SK-N-SH (cell line): ENCODE measurements around the gene KLHL21. TPM values are rescaled to one million over a fixed set of nuclear protein-coding genes. Genes with fewer than 3 reads are reported as not detected.

Experiments
- CTCF ChIA-PET: fragments of 300-600, 350-600 bp; formaldehyde crosslinking; extraction: SDS; loops from one replicate; lab custom pipeline; 2021; lab: Yijun Ruan, JAX
- POLR2A ChIA-PET: fragments of 350-600 bp; sonication (Branson Sonifier 250); formaldehyde crosslinking; extraction: SDS; loops from one replicate; lab custom pipeline; 2020; ENCODE audit warnings: antibody characterized with exemption, inconsistent platforms; lab: Yijun Ruan, JAX
- DNase-seq: peaks from one replicate; pipeline ENCODE4 v3.0.0; 2012
- H2AFZ ChIP-seq: fragments of 200-600 bp; sonication (generic); 2 replicates; pipeline ENCODE4 v1.8.1; 2016; ENCODE audit warnings: antibody characterized with exemption, mild to moderate bottlenecking, low read depth
- H3F3A ChIP-seq: fragments of 200-600 bp; sonication (generic); replicated peaks from 2 replicates; pipeline ENCODE3; 2016; ENCODE audit warnings: antibody characterized with exemption, mild to moderate bottlenecking; ENCODE audit not compliant: insufficient read depth
- H3K27ac ChIP-seq, 2 experiments: fragments of 200-500 bp in 1 of 2; fragments of 200-600 bp in 1 of 2; sonication (Bioruptor generic) in 1 of 2; sonication (generic), shearing (Covaris generic) in 1 of 2; 2 replicates each; pipeline versions ENCODE4 v1.5.1 to v1.6.1; 2014 to 2016; ENCODE audit warnings: low read depth in 2 of 2, inconsistent platforms in 1 of 2, low read length in 1 of 2, mild to moderate bottlenecking in 1 of 2, mixed read lengths in 1 of 2
- H3K27me3 ChIP-seq: fragments of 200-600 bp; sonication (generic), shearing (Covaris generic); 2 replicates; pipeline ENCODE4 v1.6.1; 2016; ENCODE audit warnings: mixed run types; ENCODE audit not compliant: insufficient read depth
- H3K36me3 ChIP-seq, 2 experiments: fragments of 200-500 bp in 1 of 2; fragments of 200-600 bp in 1 of 2; sonication (Bioruptor generic) in 1 of 2; sonication (generic) in 1 of 2; replicated peaks in 1 of 2; 2 replicates each; pipeline versions ENCODE3 to v1.5.1; 2014 to 2016; ENCODE audit warnings: low read length in 1 of 2, mild to moderate bottlenecking in 1 of 2; ENCODE audit not compliant: insufficient read depth in 2 of 2, control insufficient read depth in 1 of 2
- H3K4me1 ChIP-seq, 2 experiments: fragments of 200-500 bp in 1 of 2; fragments of 200-600 bp in 1 of 2; sonication (Bioruptor generic) in 1 of 2; sonication (generic), shearing (Covaris generic) in 1 of 2; 2 replicates each; pipeline versions ENCODE4 v1.5.1 to v1.6.1; 2014 to 2016; ENCODE audit warnings: low read depth in 1 of 2, low read length in 1 of 2, mixed run types in 1 of 2; ENCODE audit not compliant: insufficient read depth in 2 of 2, control insufficient read depth in 1 of 2
- H3K4me2 ChIP-seq: fragments of 200-600 bp; sonication (generic), shearing (Covaris generic); 2 replicates; pipeline ENCODE4 v1.6.1; 2017; ENCODE audit warnings: mixed run types
- H3K4me3 ChIP-seq, 2 experiments: fragments of 200-500 bp in 1 of 2; fragments of 200-600 bp in 1 of 2; sonication (Bioruptor generic) in 1 of 2; sonication (generic), shearing (Covaris generic) in 1 of 2; 2 replicates each; pipeline versions ENCODE4 v1.5.1 to v1.8.1; 2014 to 2016; ENCODE audit warnings: low read depth in 2 of 2, inconsistent platforms in 1 of 2, low read length in 1 of 2, mild to moderate bottlenecking in 1 of 2, mixed read lengths in 1 of 2, moderate library complexity in 1 of 2
- H3K79me2 ChIP-seq: fragments of 200-600 bp; sonication (generic); 2 replicates; pipeline ENCODE4 v1.8.1; 2017; ENCODE audit warnings: mild to moderate bottlenecking; ENCODE audit not compliant: insufficient read depth
- H3K9ac ChIP-seq: fragments of 200-600 bp; sonication (generic); 2 replicates; pipeline ENCODE4 v1.6.1; 2017; ENCODE audit warnings: mixed run types
- H3K9me2 ChIP-seq: fragments of 200-600 bp; sonication (generic); 2 replicates; pipeline ENCODE4 v1.6.1; 2017; ENCODE audit warnings: mixed run types
- H3K9me3 ChIP-seq: fragments of 200-600 bp; sonication (generic); 2 replicates; pipeline ENCODE4 v1.6.1; 2017; ENCODE audit warnings: mixed run types, mild to moderate bottlenecking, moderate library complexity
- H4K20me1 ChIP-seq: fragments of 200-600 bp; sonication (generic); 2 replicates; pipeline ENCODE4 v1.6.1; 2017; ENCODE audit warnings: mild to moderate bottlenecking, mixed run types; ENCODE audit not compliant: insufficient read depth
- ELF1 ChIP-seq: IDR thresholded peaks from 2 replicates; pipeline ENCODE4 v1.4.0; 2012
- EZH2phosphoT487 ChIP-seq: fragments of 200-600 bp; sonication (generic); IDR thresholded peaks from 2 replicates; pipeline ENCODE4 v1.6.1; 2017; ENCODE audit warnings: low read depth, mixed run types, mild to moderate bottlenecking, antibody characterized with exemption, moderate library complexity, borderline replicate concordance
- FOSL2 ChIP-seq: IDR thresholded peaks from 2 replicates; pipeline ENCODE4 v1.4.0; 2012; ENCODE audit warnings: low read depth, mild to moderate bottlenecking, moderate library complexity, borderline replicate concordance
- FOXJ3 ChIP-seq: sonication (generic); formaldehyde crosslinking; IDR thresholded peaks from 2 replicates; pipeline ENCODE4 v1.5.1; 2020; ENCODE audit warnings: mild to moderate bottlenecking, missing genetic modification reagents
- GABPA ChIP-seq: IDR thresholded peaks from 2 replicates; pipeline ENCODE4 v1.4.0; 2012; ENCODE audit warnings: low read depth, mild to moderate bottlenecking
- JUND ChIP-seq: IDR thresholded peaks from 2 replicates; pipeline ENCODE4 v1.4.0; 2012
- MAX ChIP-seq: IDR thresholded peaks from 2 replicates; pipeline ENCODE4 v1.4.0; 2012; ENCODE audit warnings: low read depth
- NFIC ChIP-seq: IDR thresholded peaks from 2 replicates; pipeline ENCODE4 v1.4.0; 2012; ENCODE audit warnings: borderline replicate concordance
- RAD21 ChIP-seq: IDR thresholded peaks from 2 replicates; pipeline ENCODE4 v1.6.1; 2012; ENCODE audit warnings: mild to moderate bottlenecking, low read length
- RCOR1 ChIP-seq: fragments of 150-350 bp; IDR thresholded peaks from 2 replicates; pipeline ENCODE4 v1.6.1; 2017; ENCODE audit warnings: antibody characterized with exemption, low read length
- RFX5 ChIP-seq: IDR thresholded peaks from 2 replicates; pipeline ENCODE4 v1.6.1; 2012; ENCODE audit warnings: mild to moderate bottlenecking, improper control_type of control experiment, low read length
- SIN3A ChIP-seq: IDR thresholded peaks from 2 replicates; pipeline ENCODE4 v1.6.1; 2012; ENCODE audit warnings: low read depth, mild to moderate bottlenecking, low read length, moderate library complexity, borderline replicate concordance
- TEAD4 ChIP-seq: IDR thresholded peaks from 2 replicates; pipeline ENCODE4 v1.4.0; 2012; ENCODE audit warnings: mild to moderate bottlenecking, borderline replicate concordance; ENCODE audit not compliant: insufficient read depth
- USF1 ChIP-seq: IDR thresholded peaks from 2 replicates; pipeline ENCODE4 v1.4.0; 2012; ENCODE audit warnings: low read depth, borderline replicate concordance
- USF2 ChIP-seq: fragments of 150-350 bp; IDR thresholded peaks from 2 replicates; pipeline ENCODE4 v1.6.1; 2017; ENCODE audit warnings: antibody characterized with exemption, low read length, low read depth, borderline replicate concordance
- YY1 ChIP-seq: IDR thresholded peaks from 2 replicates; pipeline ENCODE4 v1.4.0; 2012; ENCODE audit warnings: low read depth, mild to moderate bottlenecking
- WGBS: methylation state at CpG from one replicate; pipeline ENCODE4 v1.1.6; 2017; ENCODE audit warnings: low lambda C conversion rate; 5-methylcytosine and 5-hydroxymethylcytosine counted together
- polyA plus RNA-seq, 3 experiments: library from polyadenylated mRNA; depleted of rRNA; stranded (reverse); fragments of >200 nt; gene quantifications; 2 replicates each; pipeline ENCODE4 v1.2.3, GENCODE V29; 2012
- TF ChIP-seq, protein P1 (sequence below): IDR thresholded peaks from 2 replicates; pipeline ENCODE4; 2012
- TF ChIP-seq, protein P2 (sequence below): fragments of 150-350 bp; IDR thresholded peaks from 2 replicates; pipeline ENCODE4 v1.6.1; 2016; ENCODE audit warnings: mild to moderate bottlenecking, low read depth, low read length
- TF ChIP-seq, protein P3 (sequence below): IDR thresholded peaks from 2 replicates; pipeline ENCODE4 v1.4.0; 2012; ENCODE audit warnings: low read depth, borderline replicate concordance

Gene KLHL21
- polyA plus RNA-seq, 1 of the 3 experiments (the other 2 are of a cell fraction), result 12.5 TPM

DNA sequence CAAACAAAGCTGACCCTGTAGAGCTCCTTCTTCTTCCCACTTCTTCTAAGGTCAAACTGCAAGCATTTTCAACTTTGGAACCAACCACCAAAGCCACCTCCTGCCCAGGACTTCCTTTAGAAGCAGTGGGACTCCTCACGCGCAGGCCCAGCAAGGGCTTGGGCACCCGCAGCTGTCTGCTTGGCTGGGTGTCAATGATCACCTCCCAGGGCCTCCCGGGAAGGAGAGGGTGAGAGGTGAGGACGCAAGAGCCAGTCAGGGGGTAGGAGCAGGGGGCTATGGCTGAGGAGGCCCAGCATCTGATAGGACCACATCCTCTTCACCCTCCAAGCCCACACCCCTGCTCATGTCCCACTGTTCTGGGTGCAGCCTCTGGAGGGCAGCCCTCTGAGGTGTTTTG lies 10.2 kb downstream of the KLHL21 start:
- H3K9ac ChIP-seq, result no peak overlapping the region
- no peak overlapping the region for H3K27ac ChIP-seq
- no peaks in the 10 kb centered on the region for H3K27me3 ChIP-seq
- H3K9me2 ChIP-seq, result no peaks in the 10 kb centered on the region
- no peak overlapping the region for H3K4me3 ChIP-seq
- DNase-seq, result no peak
- POLR2A ChIA-PET, result no interaction called here
- CTCF ChIA-PET, result interaction anchor here (1.7 kb wide), 2 partner anchors 10 to 38 kb away, joined by 4 to 5 read pairs; partner anchors contain the start of gene NOL9
- WGBS, result 80% methylated on average over 5 of the region's 5 CpGs
- H3K36me3 ChIP-seq, result peaks cover 4 to 50% of the 10 kb centered on the region in 2 experiments
- H3K79me2 ChIP-seq, result peaks cover 17% of the 10 kb centered on the region; the same call in 1 of the 2 replicates
- no peaks in the 10 kb centered on the region for H3F3A ChIP-seq
- no peak overlapping the region for H2AFZ ChIP-seq
- peaks cover 12% of the 10 kb centered on the region; the same call in 1 of the 2 replicates for H4K20me1 ChIP-seq
- no peaks in the 10 kb centered on the region; a peak in 1 of 4 replicates for H3K4me1 ChIP-seq
- H3K9me3 ChIP-seq, result no peaks in the 10 kb centered on the region
- no peak overlapping the region for H3K4me2 ChIP-seq
- TF ChIP-seq ELF1 (no peak), NFIC (no peak), JUND (no peak)
- TF ChIP-seq, all 33 proteins: peak for 0

GRCh38 chr1:6591644-6592043 lies 11.0 kb downstream of the KLHL21 start:
- Histone ChIP-seq H3F3A (no peaks in the 10 kb centered on the region), H3K27me3 (no peaks in the 10 kb centered on the region), H3K9me2 (no peaks in the 10 kb centered on the region), H3K9me3 (no peaks in the 10 kb centered on the region), H3K27ac (no peak overlapping the region), H3K79me2 (peaks cover 9% of the 10 kb centered on the region; the same call in 1 of the 2 replicates), H4K20me1 (0 out of 2 replicates have a peak, but pooled peaks cover 5% of the 10 kb centered on the region), H3K4me1 (no peaks in the 10 kb centered on the region; a peak in 1 of 4 replicates), H3K9ac (no peak overlapping the region), H3K4me3 (no peak overlapping the region), H3K36me3 (peaks cover 4 to 48% of the 10 kb centered on the region in 2 experiments), H3K4me2 (no peak overlapping the region), H2AFZ (no peak overlapping the region)
- TF ChIP-seq USF2 (no peak), EZH2phosphoT487 (no peak), FOXJ3 (CRISPR knock-in tag) (no peak), MAX (no peak), RCOR1 (no peak), NFIC (no peak), YY1 (no peak), USF1 (no peak), TEAD4 (no peak), JUND (no peak), RFX5 (no peak), SIN3A (no peak), RAD21 (no peak), GABPA (no peak), FOSL2 (no peak)
- TF ChIP-seq, protein P1, sequence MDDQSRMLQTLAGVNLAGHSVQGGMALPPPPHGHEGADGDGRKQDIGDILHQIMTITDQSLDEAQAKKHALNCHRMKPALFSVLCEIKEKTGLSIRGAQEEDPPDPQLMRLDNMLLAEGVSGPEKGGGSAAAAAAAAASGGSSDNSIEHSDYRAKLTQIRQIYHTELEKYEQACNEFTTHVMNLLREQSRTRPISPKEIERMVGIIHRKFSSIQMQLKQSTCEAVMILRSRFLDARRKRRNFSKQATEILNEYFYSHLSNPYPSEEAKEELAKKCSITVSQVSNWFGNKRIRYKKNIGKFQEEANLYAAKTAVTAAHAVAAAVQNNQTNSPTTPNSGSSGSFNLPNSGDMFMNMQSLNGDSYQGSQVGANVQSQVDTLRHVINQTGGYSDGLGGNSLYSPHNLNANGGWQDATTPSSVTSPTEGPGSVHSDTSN, result no peak
- TF ChIP-seq, protein P2, sequence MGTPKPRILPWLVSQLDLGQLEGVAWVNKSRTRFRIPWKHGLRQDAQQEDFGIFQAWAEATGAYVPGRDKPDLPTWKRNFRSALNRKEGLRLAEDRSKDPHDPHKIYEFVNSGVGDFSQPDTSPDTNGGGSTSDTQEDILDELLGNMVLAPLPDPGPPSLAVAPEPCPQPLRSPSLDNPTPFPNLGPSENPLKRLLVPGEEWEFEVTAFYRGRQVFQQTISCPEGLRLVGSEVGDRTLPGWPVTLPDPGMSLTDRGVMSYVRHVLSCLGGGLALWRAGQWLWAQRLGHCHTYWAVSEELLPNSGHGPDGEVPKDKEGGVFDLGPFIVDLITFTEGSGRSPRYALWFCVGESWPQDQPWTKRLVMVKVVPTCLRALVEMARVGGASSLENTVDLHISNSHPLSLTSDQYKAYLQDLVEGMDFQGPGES, result no peak
- TF ChIP-seq, protein P3, sequence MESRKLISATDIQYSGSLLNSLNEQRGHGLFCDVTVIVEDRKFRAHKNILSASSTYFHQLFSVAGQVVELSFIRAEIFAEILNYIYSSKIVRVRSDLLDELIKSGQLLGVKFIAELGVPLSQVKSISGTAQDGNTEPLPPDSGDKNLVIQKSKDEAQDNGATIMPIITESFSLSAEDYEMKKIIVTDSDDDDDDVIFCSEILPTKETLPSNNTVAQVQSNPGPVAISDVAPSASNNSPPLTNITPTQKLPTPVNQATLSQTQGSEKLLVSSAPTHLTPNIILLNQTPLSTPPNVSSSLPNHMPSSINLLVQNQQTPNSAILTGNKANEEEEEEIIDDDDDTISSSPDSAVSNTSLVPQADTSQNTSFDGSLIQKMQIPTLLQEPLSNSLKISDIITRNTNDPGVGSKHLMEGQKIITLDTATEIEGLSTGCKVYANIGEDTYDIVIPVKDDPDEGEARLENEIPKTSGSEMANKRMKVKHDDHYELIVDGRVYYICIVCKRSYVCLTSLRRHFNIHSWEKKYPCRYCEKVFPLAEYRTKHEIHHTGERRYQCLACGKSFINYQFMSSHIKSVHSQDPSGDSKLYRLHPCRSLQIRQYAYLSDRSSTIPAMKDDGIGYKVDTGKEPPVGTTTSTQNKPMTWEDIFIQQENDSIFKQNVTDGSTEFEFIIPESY, result no peak
- 86% methylated on average over 1 of the region's 6 CpGs for WGBS
- ChIA-PET POLR2A (no interaction called here), CTCF (interaction anchor here (1.7 kb wide), 2 partner anchors 10 to 37 kb away, joined by 4 to 5 read pairs; partner anchors contain the start of gene NOL9)
- DNase-seq, result no peak
